HepG2 (cell line): ENCODE measurements around the gene LRRC8E. TPM values are rescaled to one million over a fixed set of nuclear protein-coding genes. Genes with fewer than 3 reads are reported as not detected.

ENCODE experiments used
- BORCS8-MEF2B ChIP-seq: sonication (generic); formaldehyde crosslinking; IDR thresholded peaks from 2 replicates; pipeline ENCODE4 v1.8.0; 2022; ENCODE audit warnings: mild to moderate bottlenecking, missing genetic modification reagents
- DRAP1 ChIP-seq: IDR thresholded peaks from 2 replicates; pipeline ENCODE4 v1.6.1; 2016; ENCODE audit warnings: missing genetic modification reagents, missing compliant biosample characterization
- HNRNPK ChIP-seq: fragments of 200-400 bp; formaldehyde crosslinking; IDR thresholded peaks from 2 replicates; pipeline ENCODE4 v1.6.1; 2018; ENCODE audit warnings: low read length, low read depth, moderate library complexity, mild to moderate bottlenecking; ENCODE audit not compliant: poor library complexity, severe bottlenecking
- KLF12 ChIP-seq: sonication (generic); formaldehyde crosslinking; IDR thresholded peaks from 2 replicates; pipeline ENCODE4 v1.4.0; 2020; ENCODE audit warnings: missing genetic modification reagents, borderline replicate concordance
- KLF16 ChIP-seq, 2 experiments: sonication (generic) in 1 of 2; formaldehyde crosslinking in 1 of 2; IDR thresholded peaks; 2 replicates each; pipeline versions ENCODE4 v1.6.1 to v1.8.0; 2016 to 2023; ENCODE audit warnings: missing genetic modification reagents in 2 of 2, missing compliant biosample characterization in 1 of 2
- KLF6 ChIP-seq: IDR thresholded peaks from 2 replicates; pipeline ENCODE4 v1.8.0; 2016; ENCODE audit warnings: missing biosample characterization, missing genetic modification reagents
- NFYB ChIP-seq: sonication (generic); formaldehyde crosslinking; IDR thresholded peaks from 2 replicates; pipeline ENCODE4 v1.4.0; 2020; ENCODE audit warnings: missing genetic modification reagents
- NR2C2 ChIP-seq: sonication (generic); formaldehyde crosslinking; IDR thresholded peaks from 2 replicates; pipeline ENCODE4 v1.4.0; 2020; ENCODE audit warnings: missing genetic modification reagents, mild to moderate bottlenecking, moderate library complexity, borderline replicate concordance
- NR2F1 ChIP-seq, 2 experiments: fragments of 450-650 bp in 1 of 2; formaldehyde crosslinking in 1 of 2; IDR thresholded peaks; 2 replicates each; pipeline versions ENCODE4 v1.5.0 to v1.6.1; 2016 to 2020; ENCODE audit warnings: mild to moderate bottlenecking in 1 of 2, missing compliant biosample characterization in 1 of 2, missing genetic modification reagents in 1 of 2, moderate library complexity in 1 of 2
- RFX3 ChIP-seq: IDR thresholded peaks from 2 replicates; pipeline ENCODE4 v1.6.1; 2016; ENCODE audit warnings: missing biosample characterization, missing genetic modification reagents
- RORA ChIP-seq: sonication (generic); formaldehyde crosslinking; IDR thresholded peaks from 2 replicates; pipeline ENCODE4 v1.5.0; 2020; ENCODE audit warnings: mild to moderate bottlenecking, missing genetic modification reagents, moderate library complexity
- RXRA ChIP-seq: sonication (generic); formaldehyde crosslinking; IDR thresholded peaks from 2 replicates; pipeline ENCODE4 v1.5.1; 2020; ENCODE audit warnings: missing genetic modification reagents
- SOX6 ChIP-seq, 2 experiments: fragments of 450-650 bp in 1 of 2; sonication (generic) in 1 of 2; formaldehyde crosslinking in 1 of 2; IDR thresholded peaks; 2 replicates each; pipeline versions ENCODE4 v1.4.0 to v1.6.1; 2017 to 2020; ENCODE audit warnings: antibody characterized with exemption in 1 of 2, mild to moderate bottlenecking in 1 of 2, missing genetic modification reagents in 1 of 2
- SPEN ChIP-seq: sonication (generic); formaldehyde crosslinking; IDR thresholded peaks from 2 replicates; pipeline ENCODE4 v1.5.1; 2020; ENCODE audit warnings: low read depth, mild to moderate bottlenecking, missing genetic modification reagents
- TOPORS ChIP-seq: sonication (generic); formaldehyde crosslinking; IDR thresholded peaks from 2 replicates; pipeline ENCODE4 v1.8.0; 2023; ENCODE audit warnings: mild to moderate bottlenecking, missing genetic modification reagents
- YEATS4 ChIP-seq: sonication (generic); formaldehyde crosslinking; IDR thresholded peaks from 2 replicates; pipeline ENCODE4 v1.4.0; 2020; ENCODE audit warnings: missing genetic modification reagents, borderline replicate concordance
- ZBTB21 ChIP-seq: sonication (generic); formaldehyde crosslinking; IDR thresholded peaks from 2 replicates; pipeline ENCODE4 v1.4.0; 2020; ENCODE audit warnings: missing genetic modification reagents
- ZIK1 ChIP-seq: sonication (generic); formaldehyde crosslinking; IDR thresholded peaks from 2 replicates; pipeline ENCODE4 v1.5.0; 2020; ENCODE audit warnings: mild to moderate bottlenecking, low read depth, missing genetic modification reagents, borderline replicate concordance
- ZNF10 ChIP-seq: sonication (generic); formaldehyde crosslinking; IDR thresholded peaks from 2 replicates; pipeline ENCODE4 v1.4.0; 2020; ENCODE audit warnings: mild to moderate bottlenecking, low read depth, missing genetic modification reagents, borderline replicate concordance
- ZNF605 ChIP-seq: sonication (generic); formaldehyde crosslinking; IDR thresholded peaks from 2 replicates; pipeline ENCODE4 v1.8.0; 2022; ENCODE audit warnings: mild to moderate bottlenecking, missing genetic modification reagents
- ZNF773 ChIP-seq: sonication (generic); formaldehyde crosslinking; IDR thresholded peaks from 2 replicates; pipeline ENCODE4 v1.4.0; 2020; ENCODE audit warnings: missing genetic modification reagents, borderline replicate concordance
- polyA plus RNA-seq, 8 experiments: library from polyadenylated mRNA; depleted of rRNA in 3 of 8; stranded (reverse) in 7 of 8; unstranded in 1 of 8; fragments of >200 nt; fragmentation: Illumina TruSeq in 4 of 8; extraction: Trizol in 4 of 8; gene quantifications; 2 replicates each; pipeline versions ENCODE4 v1.2.1 to v1.2.3, GENCODE V29; 2011 to 2016; ENCODE audit warnings: low read depth in 4 of 8, missing spikeins in 1 of 8, mixed read lengths in 1 of 8; ENCODE audit not compliant: insufficient read depth in 1 of 8
- total RNA-seq, 5 experiments: library from RNA; depleted of rRNA; stranded (reverse); fragments of >200 nt; fragmentation: Illumina TruSeq; extraction: Trizol; gene quantifications; 2 replicates each; pipeline ENCODE4 v1.2.3, GENCODE V29; 2016; ENCODE audit warnings: low read depth in 1 of 5
- TF ChIP-seq, protein P1 (sequence below): sonication (generic); formaldehyde crosslinking; IDR thresholded peaks from 2 replicates; pipeline ENCODE4 v1.4.0; 2020; ENCODE audit warnings: mild to moderate bottlenecking, missing genetic modification reagents

Gene LRRC8E
- total and polyA plus RNA-seq, 2 of the 13 experiments (the other 11 are each of a cell fraction or from before 2014, with no cell fraction given), result 8.0 to 10.3 TPM

GRCh38 chr19:7852851-7853769 is 35.2 kb upstream of the LRRC8E start (continued):
- TF ChIP-seq, protein P1, sequence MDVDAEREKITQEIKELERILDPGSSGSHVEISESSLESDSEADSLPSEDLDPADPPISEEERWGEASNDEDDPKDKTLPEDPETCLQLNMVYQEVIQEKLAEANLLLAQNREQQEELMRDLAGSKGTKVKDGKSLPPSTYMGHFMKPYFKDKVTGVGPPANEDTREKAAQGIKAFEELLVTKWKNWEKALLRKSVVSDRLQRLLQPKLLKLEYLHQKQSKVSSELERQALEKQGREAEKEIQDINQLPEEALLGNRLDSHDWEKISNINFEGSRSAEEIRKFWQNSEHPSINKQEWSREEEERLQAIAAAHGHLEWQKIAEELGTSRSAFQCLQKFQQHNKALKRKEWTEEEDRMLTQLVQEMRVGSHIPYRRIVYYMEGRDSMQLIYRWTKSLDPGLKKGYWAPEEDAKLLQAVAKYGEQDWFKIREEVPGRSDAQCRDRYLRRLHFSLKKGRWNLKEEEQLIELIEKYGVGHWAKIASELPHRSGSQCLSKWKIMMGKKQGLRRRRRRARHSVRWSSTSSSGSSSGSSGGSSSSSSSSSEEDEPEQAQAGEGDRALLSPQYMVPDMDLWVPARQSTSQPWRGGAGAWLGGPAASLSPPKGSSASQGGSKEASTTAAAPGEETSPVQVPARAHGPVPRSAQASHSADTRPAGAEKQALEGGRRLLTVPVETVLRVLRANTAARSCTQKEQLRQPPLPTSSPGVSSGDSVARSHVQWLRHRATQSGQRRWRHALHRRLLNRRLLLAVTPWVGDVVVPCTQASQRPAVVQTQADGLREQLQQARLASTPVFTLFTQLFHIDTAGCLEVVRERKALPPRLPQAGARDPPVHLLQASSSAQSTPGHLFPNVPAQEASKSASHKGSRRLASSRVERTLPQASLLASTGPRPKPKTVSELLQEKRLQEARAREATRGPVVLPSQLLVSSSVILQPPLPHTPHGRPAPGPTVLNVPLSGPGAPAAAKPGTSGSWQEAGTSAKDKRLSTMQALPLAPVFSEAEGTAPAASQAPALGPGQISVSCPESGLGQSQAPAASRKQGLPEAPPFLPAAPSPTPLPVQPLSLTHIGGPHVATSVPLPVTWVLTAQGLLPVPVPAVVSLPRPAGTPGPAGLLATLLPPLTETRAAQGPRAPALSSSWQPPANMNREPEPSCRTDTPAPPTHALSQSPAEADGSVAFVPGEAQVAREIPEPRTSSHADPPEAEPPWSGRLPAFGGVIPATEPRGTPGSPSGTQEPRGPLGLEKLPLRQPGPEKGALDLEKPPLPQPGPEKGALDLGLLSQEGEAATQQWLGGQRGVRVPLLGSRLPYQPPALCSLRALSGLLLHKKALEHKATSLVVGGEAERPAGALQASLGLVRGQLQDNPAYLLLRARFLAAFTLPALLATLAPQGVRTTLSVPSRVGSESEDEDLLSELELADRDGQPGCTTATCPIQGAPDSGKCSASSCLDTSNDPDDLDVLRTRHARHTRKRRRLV, result no peak
- peak in 1 of 2 experiments; percentile 34; a peak in 1 of 4 replicates for TF ChIP-seq NR2F1 (CRISPR knock-in tag; IDR thresholded peaks at IDR 0.05)
- TF ChIP-seq YEATS4 (CRISPR knock-in tag), result peak; percentile 72
- TF ChIP-seq HNRNPK, result peak; percentile 93
- TF ChIP-seq ZNF10 (CRISPR knock-in tag), result no peak
- TF ChIP-seq KLF12, result peak; percentile 98
- peak in 1 of 2 experiments; percentile 95; a peak in 2 of 4 replicates for TF ChIP-seq KLF16 (CRISPR knock-in tag; IDR thresholded peaks at IDR 0.05)
- peak; percentile 75 for TF ChIP-seq RFX3 (CRISPR knock-in tag)
- TF ChIP-seq NR2C2 (CRISPR knock-in tag), result peak; percentile 83
- 0 out of 2 replicates have a peak, but pooled peaks have one; percentile 81 for TF ChIP-seq ZNF773 (CRISPR knock-in tag)
- peak; percentile 96 for TF ChIP-seq TOPORS
- no peak for TF ChIP-seq SOX6 (IDR thresholded peaks at IDR 0.05)
- TF ChIP-seq SOX6 (CRISPR knock-in tag; IDR thresholded peaks at IDR 0.05), result peak; percentile 83
- peak; percentile 93 for TF ChIP-seq RXRA (CRISPR knock-in tag)
- peak; percentile 92 for TF ChIP-seq ZNF605 (CRISPR knock-in tag)
- TF ChIP-seq ZBTB21 (CRISPR knock-in tag), result peak; percentile 68; the same call in 1 of the 2 replicates
- TF ChIP-seq BORCS8-MEF2B (CRISPR knock-in tag), result peak; percentile 91; the same call in 1 of the 2 replicates
- TF ChIP-seq NFYB (CRISPR knock-in tag), result peak; percentile 34; the same call in 1 of the 2 replicates
- peak; percentile 94; the same call in 1 of the 2 replicates for TF ChIP-seq KLF6
- no peak for TF ChIP-seq RORA (CRISPR knock-in tag)
- peak; percentile 97 for TF ChIP-seq SPEN
- peak; percentile 86 for TF ChIP-seq ZIK1
- TF ChIP-seq DRAP1 (CRISPR knock-in tag), result peak; percentile 73
